SH-SY5Y (cell line): Measurements from ENCODE around the gene TAF4.

Experiments used
- GATA2 ChIP-seq: IDR thresholded peaks from 2 replicates; pipeline ENCODE4 v1.6.1; 2011; ENCODE audit warnings: mild to moderate bottlenecking, low read depth, low read length
- GATA3 ChIP-seq: IDR thresholded peaks from 2 replicates; pipeline ENCODE4 v1.6.1; 2011; ENCODE audit warnings: low read depth, mild to moderate bottlenecking, low read length, moderate library complexity

DNA sequence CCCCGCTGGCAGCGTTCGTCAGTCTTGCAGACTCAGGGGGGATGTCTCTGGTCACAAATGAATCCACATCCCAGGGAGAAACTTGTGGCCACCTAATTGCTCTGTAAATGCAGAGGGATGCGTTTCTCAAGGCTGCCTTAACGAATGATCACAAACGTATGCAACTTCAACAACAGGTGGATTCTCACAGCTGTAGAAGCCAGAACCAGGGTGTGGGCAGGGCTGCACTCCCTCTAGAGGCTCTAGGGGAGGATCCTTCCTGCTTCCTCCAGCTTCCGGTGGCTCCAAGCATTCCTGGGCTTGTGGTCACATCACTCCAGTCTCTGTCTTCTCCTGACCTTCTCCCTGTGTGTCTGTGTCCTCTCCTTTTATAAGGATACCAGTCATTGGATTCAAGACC is 3.3 kb upstream of the TAF4 start:
- TF ChIP-seq GATA2 (no peak), GATA3 (no peak)
